ENCODE results near the gene RSKR. TPM values are rescaled to one million over a fixed set of nuclear protein-coding genes. Genes with fewer than 3 reads are reported as not detected.

RSKR gene
- polyA plus RNA-seq, 2 of the 4 experiments (the other 2 are of a cell fraction), result 5.8 to 18.7 TPM

DNA sequence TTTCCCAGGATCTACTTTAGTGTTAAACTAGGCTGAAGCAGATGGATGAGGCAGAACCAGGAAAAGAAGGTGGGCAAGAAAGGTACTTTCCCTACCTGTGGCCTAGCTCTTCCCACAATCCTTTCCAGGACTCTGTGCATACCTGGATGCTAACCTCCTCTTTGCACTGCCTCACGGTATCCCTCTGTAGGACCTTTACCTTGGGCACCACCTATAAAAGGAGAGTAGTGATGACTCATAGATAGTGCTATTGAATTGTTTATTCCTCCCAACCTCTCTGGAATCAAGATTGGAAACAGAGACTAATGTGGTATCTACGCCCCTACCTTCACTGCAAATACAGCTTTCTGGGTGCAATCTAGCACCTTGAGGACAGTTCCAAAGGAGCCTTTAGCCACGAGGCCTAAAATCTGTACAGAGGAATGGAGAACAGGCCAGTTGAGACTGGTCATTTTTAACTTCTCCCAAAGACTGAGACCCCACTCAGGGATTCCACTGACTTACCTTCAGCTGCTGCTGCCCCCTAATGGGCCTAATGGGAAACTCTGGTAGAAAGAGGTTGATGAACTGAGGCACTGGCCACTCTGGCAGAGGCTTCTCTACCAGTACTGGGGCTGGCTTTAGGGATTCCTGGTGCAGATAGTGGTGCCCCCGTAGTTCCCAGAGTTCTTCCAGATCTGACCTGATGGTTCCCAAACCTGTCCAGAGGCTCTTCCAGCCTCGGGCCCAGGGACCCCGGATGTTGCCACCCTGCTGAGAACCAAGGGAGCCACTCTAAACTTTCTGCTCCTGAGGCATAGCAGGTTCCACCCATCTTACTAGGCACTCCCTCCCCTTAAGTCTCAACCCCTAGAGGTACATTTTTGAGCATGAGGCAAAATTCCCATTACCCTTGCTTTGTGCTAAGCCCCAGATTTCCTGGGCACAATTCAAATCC, 781 bp downstream of the RSKR start:
- H3K4me1 ChIP-seq, result no peaks in the 10 kb centered on the region
- DNase-seq (ENCODE audit: low read depth in 1 of 2, low spot score in 1 of 2), result peak; percentile 39 to 56
- WGBS (ENCODE audit: missing lambda C conversion rate), result 70% methylated on average over 6 of the region's 6 CpGs
- H3K4me3 ChIP-seq, result no peak overlapping the region
- POLR2A ChIA-PET, result interaction anchor here (0.6 to 1.3 kb wide), 3 partner anchors 7 to 49 kb away, joined by 3 to 4 read pairs (median 3); partner anchors contain the start of genes SDF2 and SUPT6H
- H3K27ac ChIP-seq, result no peak overlapping the region
- FAIRE-seq, result no peak
- H3K4me2 ChIP-seq, result no peak overlapping the region
- ATAC-seq, result peak; percentile 56 to 79; a peak in 3 of 6 replicates
- no peaks in the 10 kb centered on the region for H3K9me3 ChIP-seq
- CTCF ChIA-PET, result interaction anchor here (0.8 to 3.3 kb wide), 29 partner anchors 8 to 149 kb away, joined by 3 to 20 read pairs (median 5); partner anchors contain the start of genes ALDOC, BLTP2 and PIGS
- TF ChIP-seq HOXA7 (CRISPR knock-in tag; IDR thresholded peaks at IDR 0.05) (no peak), RAD21 (conservative IDR thresholded peaks at IDR 0.05 in 1 of 2, IDR thresholded peaks at IDR 0.05 in 1 of 2) (peak; percentile 47 to 58; a peak in 4 of 5 replicates), NPAS2 (CRISPR knock-in tag; IDR thresholded peaks at IDR 0.05; ENCODE audit: borderline replicate concordance) (no peak), TP53 (CRISPR knock-in tag; IDR thresholded peaks at IDR 0.05) (peak; percentile 62; the same call in 1 of the 2 replicates), FOSL2 (IDR thresholded peaks at IDR 0.05) (no peak), FOSL2 (CRISPR knock-in tag; IDR thresholded peaks at IDR 0.05) (peak; percentile 70; the same call in 1 of the 2 replicates)
- TF ChIP-seq, protein P1, sequence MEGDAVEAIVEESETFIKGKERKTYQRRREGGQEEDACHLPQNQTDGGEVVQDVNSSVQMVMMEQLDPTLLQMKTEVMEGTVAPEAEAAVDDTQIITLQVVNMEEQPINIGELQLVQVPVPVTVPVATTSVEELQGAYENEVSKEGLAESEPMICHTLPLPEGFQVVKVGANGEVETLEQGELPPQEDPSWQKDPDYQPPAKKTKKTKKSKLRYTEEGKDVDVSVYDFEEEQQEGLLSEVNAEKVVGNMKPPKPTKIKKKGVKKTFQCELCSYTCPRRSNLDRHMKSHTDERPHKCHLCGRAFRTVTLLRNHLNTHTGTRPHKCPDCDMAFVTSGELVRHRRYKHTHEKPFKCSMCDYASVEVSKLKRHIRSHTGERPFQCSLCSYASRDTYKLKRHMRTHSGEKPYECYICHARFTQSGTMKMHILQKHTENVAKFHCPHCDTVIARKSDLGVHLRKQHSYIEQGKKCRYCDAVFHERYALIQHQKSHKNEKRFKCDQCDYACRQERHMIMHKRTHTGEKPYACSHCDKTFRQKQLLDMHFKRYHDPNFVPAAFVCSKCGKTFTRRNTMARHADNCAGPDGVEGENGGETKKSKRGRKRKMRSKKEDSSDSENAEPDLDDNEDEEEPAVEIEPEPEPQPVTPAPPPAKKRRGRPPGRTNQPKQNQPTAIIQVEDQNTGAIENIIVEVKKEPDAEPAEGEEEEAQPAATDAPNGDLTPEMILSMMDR (IDR thresholded peaks at IDR 0.05), result peak; percentile 67
- TF ChIP-seq, protein P2, sequence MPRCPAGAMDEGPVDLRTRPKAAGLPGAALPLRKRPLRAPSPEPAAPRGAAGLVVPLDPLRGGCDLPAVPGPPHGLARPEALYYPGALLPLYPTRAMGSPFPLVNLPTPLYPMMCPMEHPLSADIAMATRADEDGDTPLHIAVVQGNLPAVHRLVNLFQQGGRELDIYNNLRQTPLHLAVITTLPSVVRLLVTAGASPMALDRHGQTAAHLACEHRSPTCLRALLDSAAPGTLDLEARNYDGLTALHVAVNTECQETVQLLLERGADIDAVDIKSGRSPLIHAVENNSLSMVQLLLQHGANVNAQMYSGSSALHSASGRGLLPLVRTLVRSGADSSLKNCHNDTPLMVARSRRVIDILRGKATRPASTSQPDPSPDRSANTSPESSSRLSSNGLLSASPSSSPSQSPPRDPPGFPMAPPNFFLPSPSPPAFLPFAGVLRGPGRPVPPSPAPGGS (IDR thresholded peaks at IDR 0.05), result no peak
- TF ChIP-seq, protein P3, sequence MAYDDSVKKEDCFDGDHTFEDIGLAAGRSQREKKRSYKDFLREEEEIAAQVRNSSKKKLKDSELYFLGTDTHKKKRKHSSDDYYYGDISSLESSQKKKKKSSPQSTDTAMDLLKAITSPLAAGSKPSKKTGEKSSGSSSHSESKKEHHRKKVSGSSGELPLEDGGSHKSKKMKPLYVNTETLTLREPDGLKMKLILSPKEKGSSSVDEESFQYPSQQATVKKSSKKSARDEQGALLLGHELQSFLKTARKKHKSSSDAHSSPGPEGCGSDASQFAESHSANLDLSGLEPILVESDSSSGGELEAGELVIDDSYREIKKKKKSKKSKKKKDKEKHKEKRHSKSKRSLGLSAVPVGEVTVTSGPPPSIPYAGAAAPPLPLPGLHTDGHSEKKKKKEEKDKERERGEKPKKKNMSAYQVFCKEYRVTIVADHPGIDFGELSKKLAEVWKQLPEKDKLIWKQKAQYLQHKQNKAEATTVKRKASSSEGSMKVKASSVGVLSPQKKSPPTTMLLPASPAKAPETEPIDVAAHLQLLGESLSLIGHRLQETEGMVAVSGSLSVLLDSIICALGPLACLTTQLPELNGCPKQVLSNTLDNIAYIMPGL (CRISPR knock-in tag; IDR thresholded peaks at IDR 0.05; ENCODE audit: borderline replicate concordance), result 0 out of 2 replicates have a peak, but pooled peaks have one; percentile 12

DNA sequence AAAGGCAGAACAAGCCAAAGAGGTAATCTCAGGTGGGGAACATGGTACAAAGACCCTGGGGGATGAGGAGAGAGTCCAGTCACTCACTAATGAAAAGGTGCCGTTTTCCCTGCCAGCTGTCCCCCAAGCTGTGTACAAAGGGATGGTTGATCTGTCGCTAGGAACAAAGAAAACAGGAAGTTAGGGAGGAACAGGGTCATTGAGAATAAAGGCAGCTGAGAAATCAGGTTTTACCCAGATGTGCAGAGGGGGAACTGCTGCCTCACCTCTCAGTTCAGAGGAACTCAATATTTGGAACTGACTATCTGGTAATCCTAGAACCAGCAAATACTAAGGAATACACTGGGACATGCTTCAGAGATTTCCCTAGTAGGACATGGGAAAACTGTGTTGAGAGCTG, 1.5 kb downstream of the RSKR start:
- ChIA-PET CTCF (interaction anchor here (0.8 to 3.3 kb wide), 28 partner anchors 9 to 150 kb away, joined by 3 to 20 read pairs (median 5); partner anchors contain the start of genes ALDOC, BLTP2 and PIGS), POLR2A (interaction anchor here (0.6 to 1.3 kb wide), 2 partner anchors 8 to 49 kb away, joined by 3 read pairs; partner anchors contain the start of genes SDF2 and SUPT6H)
- DNase-seq (ENCODE audit: low read depth in 1 of 2, low spot score in 1 of 2), result no peak
- Histone ChIP-seq H3K4me2 (no peak overlapping the region), H3K4me1 (no peaks in the 10 kb centered on the region), H3K27ac (no peak overlapping the region), H3K4me3 (no peak overlapping the region), H3K9me3 (no peaks in the 10 kb centered on the region)
- WGBS (ENCODE audit: missing lambda C conversion rate), result 90% methylated on average over 2 of the region's 2 CpGs
- ATAC-seq, result no peak
- FAIRE-seq, result no peak
- no peak for TF ChIP-seq RCOR1 (IDR thresholded peaks at IDR 0.05; ENCODE audit: low read depth, low read length)

DNA sequence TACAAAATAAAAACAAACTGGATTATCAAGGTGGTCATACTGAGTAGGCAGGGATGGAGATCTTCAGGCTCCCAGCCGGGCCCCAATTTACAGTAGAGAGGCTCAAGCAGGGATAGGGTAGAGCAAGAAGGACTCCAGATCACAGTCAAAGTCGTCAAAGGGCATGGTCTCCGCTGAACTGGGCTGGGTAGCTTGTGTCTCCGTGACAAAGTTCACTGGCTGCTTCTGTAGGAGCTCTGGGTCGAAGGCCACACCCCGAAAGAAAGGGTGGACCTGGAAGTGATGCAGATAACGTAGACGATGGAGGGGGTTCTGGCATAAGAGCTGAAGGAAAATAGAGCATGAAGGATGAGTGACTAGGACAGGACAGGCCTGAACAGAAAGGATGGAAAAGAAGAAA, 3.6 kb downstream of the RSKR start:
- FAIRE-seq, result no peak
- POLR2A ChIA-PET, result interaction anchor here (1.2 kb wide), 2 partner anchors 11 to 34 kb away, joined by 3 to 4 read pairs; no protein-coding TSS in a partner anchor
- Histone ChIP-seq H3K27ac (no peak overlapping the region), H3K4me3 (no peak overlapping the region), H3K4me2 (no peak overlapping the region), H3K4me1 (no peaks in the 10 kb centered on the region), H3K9me3 (no peaks in the 10 kb centered on the region)
- ATAC-seq, result no peak
- 92% methylated on average over 8 of the region's 8 CpGs for WGBS (ENCODE audit: missing lambda C conversion rate)
- DNase-seq (ENCODE audit: low read depth in 1 of 2, low spot score in 1 of 2), result no peak
- CTCF ChIA-PET, result interaction anchor here (0.9 to 3.3 kb wide), 7 partner anchors 9 to 115 kb away, joined by 3 to 20 read pairs (median 7); partner anchors contain the start of gene ALDOC
- TF ChIP-seq, protein P4, sequence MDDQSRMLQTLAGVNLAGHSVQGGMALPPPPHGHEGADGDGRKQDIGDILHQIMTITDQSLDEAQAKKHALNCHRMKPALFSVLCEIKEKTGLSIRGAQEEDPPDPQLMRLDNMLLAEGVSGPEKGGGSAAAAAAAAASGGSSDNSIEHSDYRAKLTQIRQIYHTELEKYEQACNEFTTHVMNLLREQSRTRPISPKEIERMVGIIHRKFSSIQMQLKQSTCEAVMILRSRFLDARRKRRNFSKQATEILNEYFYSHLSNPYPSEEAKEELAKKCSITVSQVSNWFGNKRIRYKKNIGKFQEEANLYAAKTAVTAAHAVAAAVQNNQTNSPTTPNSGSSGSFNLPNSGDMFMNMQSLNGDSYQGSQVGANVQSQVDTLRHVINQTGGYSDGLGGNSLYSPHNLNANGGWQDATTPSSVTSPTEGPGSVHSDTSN (IDR thresholded peaks at IDR 0.05), result no peak
- no peak for TF ChIP-seq NFE2L2 (conservative IDR thresholded peaks at IDR 0.05; ENCODE audit: low read length)
- TF ChIP-seq RCOR1 (IDR thresholded peaks at IDR 0.05; ENCODE audit: low read depth, low read length), result no peak
- TF ChIP-seq, protein P5, sequence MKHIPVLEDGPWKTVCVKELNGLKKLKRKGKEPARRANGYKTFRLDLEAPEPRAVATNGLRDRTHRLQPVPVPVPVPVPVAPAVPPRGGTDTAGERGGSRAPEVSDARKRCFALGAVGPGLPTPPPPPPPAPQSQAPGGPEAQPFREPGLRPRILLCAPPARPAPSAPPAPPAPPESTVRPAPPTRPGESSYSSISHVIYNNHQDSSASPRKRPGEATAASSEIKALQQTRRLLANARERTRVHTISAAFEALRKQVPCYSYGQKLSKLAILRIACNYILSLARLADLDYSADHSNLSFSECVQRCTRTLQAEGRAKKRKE (CRISPR knock-in tag; IDR thresholded peaks at IDR 0.05; ENCODE audit: low read depth), result no peak
- TF ChIP-seq NR3C1 (IDR thresholded peaks at IDR 0.05), result no peak
- no peak for TF ChIP-seq MAZ (IDR thresholded peaks at IDR 0.05; ENCODE audit: borderline replicate concordance, low read depth, low read length)
- no peak for TF ChIP-seq POLR2A (IDR thresholded peaks at IDR 0.05; ENCODE audit: low read length)
- TF ChIP-seq, protein P6, sequence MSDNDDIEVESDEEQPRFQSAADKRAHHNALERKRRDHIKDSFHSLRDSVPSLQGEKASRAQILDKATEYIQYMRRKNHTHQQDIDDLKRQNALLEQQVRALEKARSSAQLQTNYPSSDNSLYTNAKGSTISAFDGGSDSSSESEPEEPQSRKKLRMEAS (IDR thresholded peaks at IDR 0.05), result no peak
- TF ChIP-seq CBX8 (IDR thresholded peaks at IDR 0.05), result no peak
- TF ChIP-seq TFCP2L1 (CRISPR knock-in tag; IDR thresholded peaks at IDR 0.05), result no peak
- TF ChIP-seq BHLHE40 (IDR thresholded peaks at IDR 0.05; ENCODE audit: low read depth, low read length), result no peak
- TF ChIP-seq, protein P7, sequence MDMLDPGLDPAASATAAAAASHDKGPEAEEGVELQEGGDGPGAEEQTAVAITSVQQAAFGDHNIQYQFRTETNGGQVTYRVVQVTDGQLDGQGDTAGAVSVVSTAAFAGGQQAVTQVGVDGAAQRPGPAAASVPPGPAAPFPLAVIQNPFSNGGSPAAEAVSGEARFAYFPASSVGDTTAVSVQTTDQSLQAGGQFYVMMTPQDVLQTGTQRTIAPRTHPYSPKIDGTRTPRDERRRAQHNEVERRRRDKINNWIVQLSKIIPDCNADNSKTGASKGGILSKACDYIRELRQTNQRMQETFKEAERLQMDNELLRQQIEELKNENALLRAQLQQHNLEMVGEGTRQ (IDR thresholded peaks at IDR 0.05), result no peak
- no peak for TF ChIP-seq ZSCAN20 (CRISPR knock-in tag; IDR thresholded peaks at IDR 0.05)
- no peak for TF ChIP-seq FOSL2 (IDR thresholded peaks at IDR 0.05)
- no peak for TF ChIP-seq FOSL2 (CRISPR knock-in tag; IDR thresholded peaks at IDR 0.05)
- no peak for TF ChIP-seq JUN (IDR thresholded peaks at IDR 0.05)
- TF ChIP-seq SREBF2 (IDR thresholded peaks at IDR 0.05), result no peak

All from A549 (cell line).